ENCODE data around the gene ZNF618.

Gene ZNF618

DNA sequence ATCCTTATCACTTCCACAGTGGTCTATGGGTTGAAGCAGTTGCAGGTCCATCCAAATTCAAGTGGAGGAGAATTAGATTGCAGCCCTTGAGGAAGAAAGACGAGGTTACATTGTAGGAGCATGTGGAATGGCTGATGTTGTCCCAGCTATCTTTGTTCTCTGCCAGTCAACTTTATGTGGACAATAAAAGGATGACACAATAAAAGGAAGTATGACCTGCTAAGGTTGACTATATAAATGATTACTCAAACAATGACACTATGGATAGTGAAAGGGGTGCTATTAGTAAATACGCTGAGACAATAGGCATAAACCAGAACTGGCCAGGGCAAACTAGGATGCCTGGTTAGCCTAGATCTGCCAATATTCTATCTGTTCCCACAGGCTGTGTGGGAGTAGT, 12.8 kb upstream of the ZNF618 start:
- peaks cover 0 to 6% of the 10 kb centered on the region in 2 donors for H3K27me3 ChIP-seq
- DNase-seq = no peak
- intact Hi-C loops (cut with DNase I; ENCODE audit: low total_unique reads) = no loop called here
- H3K4me1 ChIP-seq = no peaks in the 10 kb centered on the region
- H3K27ac ChIP-seq = no peak overlapping the region
- no peaks in the 10 kb centered on the region for H3K9me3 ChIP-seq
- TF ChIP-seq CTCF (IDR thresholded peaks at IDR 0.05) = no peak
- no peak overlapping the region for H3K4me3 ChIP-seq
- no peaks in the 10 kb centered on the region for H3K36me3 ChIP-seq

DNA sequence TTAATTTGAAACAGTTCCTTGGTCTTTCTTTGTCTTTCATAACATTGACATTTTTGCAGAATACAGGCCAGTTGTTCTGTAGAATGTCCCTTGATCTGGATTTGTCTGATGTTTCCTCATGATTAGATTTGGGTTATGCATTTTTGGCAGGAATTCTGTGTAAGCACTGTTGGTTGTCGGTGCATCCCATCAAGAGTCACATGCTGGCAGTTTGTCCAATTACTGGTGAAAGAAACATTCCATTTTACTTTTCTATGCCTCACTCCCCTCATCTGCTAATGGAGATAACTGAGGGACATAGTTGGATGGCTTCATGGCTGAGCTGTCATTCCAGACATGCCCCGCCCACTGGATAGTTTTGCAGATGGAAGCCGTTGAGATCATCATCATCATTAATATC, 7.6 kb upstream of the ZNF618 start:
- no peak for DNase-seq
- intact Hi-C loops (cut with DNase I; ENCODE audit: low total_unique reads) = no loop called here
- TF ChIP-seq CTCF (IDR thresholded peaks at IDR 0.05) = no peak
- H3K4me1 ChIP-seq = no peaks in the 10 kb centered on the region
- no peak overlapping the region for H3K27ac ChIP-seq
- H3K4me3 ChIP-seq = no peak overlapping the region
- H3K9me3 ChIP-seq = no peaks in the 10 kb centered on the region
- H3K27me3 ChIP-seq = no peaks in the 10 kb centered on the region
- no peaks in the 10 kb centered on the region for H3K36me3 ChIP-seq

DNA sequence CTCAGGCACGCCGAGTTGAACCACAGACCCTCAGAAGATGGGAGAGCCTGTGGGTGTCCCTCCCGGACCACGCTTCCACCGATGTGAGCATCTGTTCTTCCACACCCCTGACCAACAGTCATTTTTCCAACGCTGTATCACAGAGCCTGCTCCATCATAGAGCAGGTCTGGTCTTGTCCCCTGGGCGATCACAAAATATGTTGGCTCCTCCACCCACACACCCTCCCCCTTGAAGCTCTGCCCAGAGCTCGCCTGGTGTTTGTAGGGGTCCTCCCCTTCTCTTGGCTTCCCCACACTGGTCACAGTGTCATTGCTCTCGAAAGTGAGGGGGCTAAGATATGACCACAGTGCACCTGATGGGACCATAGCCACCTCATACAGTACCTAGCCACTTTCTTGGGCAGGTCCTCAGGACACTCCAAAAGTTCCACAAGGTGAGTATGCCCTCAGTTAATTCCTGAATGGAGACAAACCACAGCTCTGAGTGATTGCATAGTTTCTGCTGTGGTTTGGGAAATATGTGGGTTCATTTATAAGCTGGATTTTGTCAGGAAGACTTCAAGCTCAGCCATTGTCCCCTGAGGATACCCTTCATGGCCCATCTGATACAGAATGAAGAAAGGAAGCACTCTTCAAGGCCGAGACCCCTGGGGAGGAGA, 3.5 kb upstream of the ZNF618 start:
- TF ChIP-seq CTCF (IDR thresholded peaks at IDR 0.05) = no peak
- intact Hi-C loops (cut with DNase I; ENCODE audit: low total_unique reads) = loop anchor here (5.0 to 10.0 kb wide), 2 partner anchors 65 to 122 kb away; no protein-coding TSS in a partner anchor

GRCh38 chr9:113873446-113873845, 2.7 kb upstream of the ZNF618 start:
- intact Hi-C loops (cut with DNase I; ENCODE audit: low total_unique reads) = loop anchor here (5.0 to 10.0 kb wide), 2 partner anchors 66 to 121 kb away; no protein-coding TSS in a partner anchor
- Histone ChIP-seq H3K27me3 (no peaks in the 10 kb centered on the region), H3K27ac (no peak overlapping the region), H3K9me3 (no peaks in the 10 kb centered on the region), H3K4me3 (no peak overlapping the region), H3K4me1 (peaks cover 0 to 22% (median 6%) of the 10 kb centered on the region in 4 donors), H3K36me3 (no peaks in the 10 kb centered on the region)
- no peak for TF ChIP-seq CTCF (IDR thresholded peaks at IDR 0.05)
- no peak for DNase-seq

More for the DNA sequence above, 3.5 kb upstream of the ZNF618 start:
- no peak for DNase-seq
- H3K36me3 ChIP-seq = no peaks in the 10 kb centered on the region
- H3K27me3 ChIP-seq = no peaks in the 10 kb centered on the region
- H3K4me1 ChIP-seq = peaks cover 0 to 14% (median 5%) of the 10 kb centered on the region in 4 donors
- H3K27ac ChIP-seq = no peak overlapping the region
- no peaks in the 10 kb centered on the region for H3K9me3 ChIP-seq
- no peak overlapping the region for H3K4me3 ChIP-seq

- no peaks in the 10 kb centered on the region for H3K9me3 ChIP-seq
- no peak overlapping the region for H3K27ac ChIP-seq
- DNase-seq = no peak
- H3K4me1 ChIP-seq = peaks cover 0 to 27% (median 11%) of the 10 kb centered on the region in 4 donors
- no peaks in the 10 kb centered on the region for H3K27me3 ChIP-seq
- intact Hi-C loops (cut with DNase I; ENCODE audit: low total_unique reads) = loop anchor here (5.0 to 10.0 kb wide), 2 partner anchors 67 to 121 kb away; no protein-coding TSS in a partner anchor
- no peak overlapping the region for H3K4me3 ChIP-seq
- TF ChIP-seq CTCF (IDR thresholded peaks at IDR 0.05) = no peak
- no peaks in the 10 kb centered on the region for H3K36me3 ChIP-seq
These were observed 2.2 kb upstream of the ZNF618 start for GRCh38 chr9:113873926-113874325.

All from tibial artery (tissue), 4 donors.